Measurements from ENCODE around the gene ACAN.
A peak's percentile ranks its signal among the peaks of the same experiment; 100 is the strongest.

Gene ACAN

GRCh38 chr15:88877415-88877814, 74.2 kb downstream of the ACAN start:
- no peak for DNase-seq (ENCODE audit: low spot score)

DNA sequence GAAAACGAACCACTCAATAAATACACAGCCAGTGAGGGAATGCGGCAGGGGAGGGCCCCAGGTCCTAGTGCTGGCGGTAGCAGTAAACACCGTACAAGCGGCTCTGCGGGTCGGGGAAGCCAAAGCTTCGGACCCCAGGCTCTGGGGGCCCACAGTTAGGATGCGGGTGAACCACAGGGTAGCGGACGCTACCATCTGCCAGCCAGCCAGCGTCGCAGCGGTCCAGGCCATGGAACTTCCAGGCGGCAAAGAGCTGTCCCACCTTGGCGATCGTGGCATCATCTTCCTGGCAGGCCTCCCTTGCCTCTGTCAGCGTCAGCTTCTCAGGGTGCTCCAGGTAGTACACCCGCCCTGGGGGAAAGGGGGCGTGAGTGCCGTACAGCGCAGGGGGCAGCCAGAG, 74.7 kb downstream of the ACAN start:
- DNase-seq (ENCODE audit: low spot score): no peak

DNA sequence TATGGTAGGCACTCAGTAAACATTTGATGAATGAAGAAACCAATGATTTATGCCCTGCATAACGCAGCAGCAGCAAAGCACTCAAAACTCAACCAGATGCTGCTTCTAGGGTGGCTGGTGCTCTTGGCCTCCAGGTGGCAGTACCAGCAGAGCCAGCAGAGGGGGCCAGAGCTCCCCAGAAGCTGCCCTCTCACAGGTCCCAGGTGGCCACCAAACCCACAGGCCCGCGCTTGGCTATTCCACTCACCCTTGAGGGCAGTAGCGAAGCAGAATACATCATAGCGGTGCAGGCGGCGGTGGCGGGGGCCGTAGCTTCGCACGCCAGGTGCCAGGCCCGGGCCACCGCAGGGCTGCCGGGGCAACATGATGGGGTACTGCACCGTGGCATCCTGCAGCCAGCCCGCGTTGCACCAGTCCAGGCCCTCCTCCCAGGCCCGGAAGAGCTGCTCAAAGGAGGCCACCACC, 75.5 kb downstream of the ACAN start:
- peak; percentile 56 for DNase-seq (ENCODE audit: low spot score)

DNA sequence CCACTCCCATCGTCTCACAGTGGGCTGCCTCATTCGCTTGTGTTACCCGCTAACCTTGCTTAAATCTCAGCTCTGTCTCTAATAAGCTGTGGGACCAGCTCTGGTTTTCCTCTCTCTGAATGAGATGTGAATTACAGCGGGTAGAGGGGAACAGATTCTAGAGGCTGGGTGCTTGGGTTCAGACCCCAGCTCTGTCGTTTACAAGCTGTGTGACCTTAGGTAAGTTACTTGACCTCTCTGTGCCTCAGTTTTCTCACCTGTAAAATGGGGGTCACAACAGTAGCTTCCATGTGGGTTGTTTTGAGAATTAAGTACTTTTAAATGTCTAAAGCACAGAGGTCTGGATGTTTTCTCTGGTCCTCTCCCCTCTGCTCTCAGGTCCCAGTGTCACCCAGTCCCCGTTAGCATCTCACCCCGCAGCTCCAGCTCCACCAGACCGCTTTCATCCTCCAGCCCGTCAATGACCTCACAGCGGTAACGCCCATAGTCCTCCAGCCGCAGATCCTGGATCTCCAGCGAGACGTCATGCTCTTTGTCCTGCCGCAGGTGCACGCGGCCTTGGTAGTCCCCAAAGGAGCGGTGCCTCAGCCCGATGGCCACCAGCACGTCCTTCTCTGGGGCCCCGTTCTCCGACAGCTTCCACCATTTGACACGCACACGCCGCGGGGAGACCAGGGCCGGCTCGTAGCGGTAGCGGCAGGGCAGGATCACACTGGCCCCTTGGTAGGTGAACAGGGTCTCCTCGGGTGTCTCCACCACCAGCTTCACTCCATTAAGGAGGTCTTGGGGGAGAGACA, 77.9 kb downstream of the ACAN start:
- DNase-seq (ENCODE audit: low spot score): no peak

DNA sequence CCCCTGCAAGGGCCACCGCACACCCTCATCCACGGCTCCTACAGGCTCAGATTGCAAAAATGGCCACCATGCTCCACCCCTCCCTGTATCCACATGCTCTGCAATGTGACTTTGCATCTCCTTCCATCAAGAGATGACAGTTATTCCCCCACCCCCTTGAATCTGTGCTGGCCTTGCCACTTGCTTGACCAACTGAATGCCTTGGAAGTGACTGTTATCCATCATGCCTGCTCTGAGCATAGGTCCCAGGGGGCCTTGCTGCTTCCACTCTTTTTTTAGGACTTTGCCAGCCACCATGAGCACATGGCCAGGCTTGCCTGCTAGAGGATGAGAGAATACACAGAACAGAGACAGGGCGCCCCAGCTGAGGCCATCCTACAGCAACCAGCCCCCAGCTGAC, 78.5 kb downstream of the ACAN start:
- DNase-seq (ENCODE audit: low spot score): no peak

DNA sequence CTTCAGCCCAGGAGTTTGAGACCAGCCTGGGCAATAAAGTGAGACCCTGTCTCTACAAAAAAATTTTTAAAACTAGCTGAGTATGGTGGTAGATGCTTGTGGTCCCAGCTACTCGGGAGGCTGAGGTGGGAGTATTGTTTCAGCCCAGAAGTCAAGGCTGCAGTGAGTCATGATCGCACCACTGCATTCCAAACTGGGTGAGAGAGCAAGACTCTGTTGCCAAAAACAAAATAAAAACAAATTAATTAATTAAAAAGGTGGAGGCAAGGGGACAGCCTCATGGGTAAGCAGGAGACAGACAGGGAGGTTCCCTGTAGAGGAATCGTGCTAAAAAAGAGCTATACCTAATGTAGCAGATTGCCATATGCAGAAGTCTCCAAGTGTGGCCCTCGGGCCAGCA, 79.5 kb downstream of the ACAN start:
- DNase-seq (ENCODE audit: low spot score): no peak

GRCh38 chr15:88887068-88887580, 83.9 kb downstream of the ACAN start:
- DNase-seq (ENCODE audit: low spot score): no peak

DNA sequence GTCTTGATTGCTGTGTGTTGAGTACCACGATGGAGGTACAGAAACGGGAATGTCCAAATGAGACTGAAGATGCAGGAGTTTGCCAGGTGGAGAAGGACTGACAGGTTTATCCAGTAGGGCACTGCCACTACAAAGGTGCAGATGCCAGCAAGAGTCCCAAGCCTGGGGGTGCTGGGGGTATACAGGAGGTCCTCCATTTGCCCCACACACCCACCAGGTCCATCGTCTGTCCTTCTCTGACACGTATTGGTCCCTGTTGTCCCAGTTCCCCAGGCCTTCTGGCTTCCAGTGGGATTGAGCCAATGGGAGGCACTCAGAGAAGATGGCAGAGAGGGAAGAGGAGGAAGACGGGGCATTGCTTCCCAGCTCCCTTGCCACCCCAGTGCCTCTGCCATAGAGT, 85.5 kb downstream of the ACAN start:
- DNase-seq (ENCODE audit: low spot score): no peak

- no peak for DNase-seq (ENCODE audit: low spot score)
Observed at GRCh38 chr15:88890495-88890894, 87.3 kb downstream of the ACAN start.

DNA sequence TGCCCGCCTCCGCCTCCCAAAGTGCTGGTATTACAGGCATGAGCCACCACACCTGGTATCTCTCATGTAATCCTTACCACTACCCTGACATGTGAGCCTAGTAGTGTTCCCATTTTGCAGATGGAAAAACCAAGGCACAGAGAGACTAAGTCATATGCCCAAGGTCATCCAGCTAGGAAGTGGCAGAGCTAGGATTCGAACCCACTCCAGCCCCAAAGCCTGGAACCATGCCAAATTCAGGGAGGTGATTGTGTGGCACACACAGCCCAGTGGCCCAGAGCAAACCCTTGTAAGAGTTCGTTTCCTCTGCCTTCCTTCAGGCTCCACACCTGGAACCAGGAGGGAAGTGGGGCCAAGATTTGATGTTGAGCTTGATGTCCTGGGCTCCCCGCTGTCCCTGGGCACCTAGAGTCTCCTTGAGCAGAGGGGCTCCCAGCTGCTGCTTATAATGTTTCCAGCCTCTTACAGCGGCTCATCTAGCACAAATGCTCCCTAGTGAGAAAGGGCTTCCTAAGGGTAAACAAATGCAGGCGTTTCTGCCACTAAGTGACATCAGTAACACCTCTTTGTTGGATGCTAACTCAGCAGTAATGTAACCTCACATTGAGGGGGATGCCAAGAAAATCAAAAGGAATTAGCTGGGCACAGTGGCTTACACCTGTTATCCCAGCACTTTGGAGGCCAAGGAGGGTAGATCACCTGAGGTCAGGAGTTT, 88.5 kb downstream of the ACAN start:
- no peak for DNase-seq (ENCODE audit: low spot score)

DNA sequence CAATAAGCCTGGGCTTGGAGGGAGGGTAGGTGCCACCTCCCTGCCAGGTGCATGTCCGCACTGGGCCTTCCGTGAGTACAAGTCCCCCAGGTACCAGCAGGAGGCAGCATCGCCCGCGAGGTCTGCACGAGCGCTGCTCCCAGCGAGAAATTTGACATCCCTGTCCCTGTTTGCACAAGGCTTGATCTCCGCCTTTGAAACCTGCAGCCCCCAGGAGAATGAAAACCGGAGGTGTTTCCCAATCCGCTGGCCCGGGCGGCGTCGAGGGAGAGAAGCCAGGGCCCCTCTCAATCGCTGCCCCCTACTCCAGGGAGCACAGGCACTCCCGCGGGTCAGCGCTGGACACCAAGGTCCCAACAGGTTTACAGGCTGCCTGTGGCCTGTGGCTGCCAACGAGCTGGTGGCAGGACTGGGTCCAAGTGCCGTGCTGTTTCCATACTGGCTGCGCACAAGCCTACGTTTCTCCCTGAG, 91.1 kb downstream of the ACAN start:
- no peak for DNase-seq (ENCODE audit: low spot score)

- DNase-seq (ENCODE audit: low spot score): no peak
Observed at GRCh38 chr15:88894819-88895767, 91.9 kb downstream of the ACAN start, which contains the start of gene HAPLN3. Gene HAPLN3, minus strand, starts transcription at chr15:88895544. Its CDS starts 8,246 bp downstream, at chr15:88887298.

- DNase-seq (ENCODE audit: low spot score): no peak
Observed at GRCh38 chr15:88896333-88897033, 93.2 kb downstream of the ACAN start.

DNA sequence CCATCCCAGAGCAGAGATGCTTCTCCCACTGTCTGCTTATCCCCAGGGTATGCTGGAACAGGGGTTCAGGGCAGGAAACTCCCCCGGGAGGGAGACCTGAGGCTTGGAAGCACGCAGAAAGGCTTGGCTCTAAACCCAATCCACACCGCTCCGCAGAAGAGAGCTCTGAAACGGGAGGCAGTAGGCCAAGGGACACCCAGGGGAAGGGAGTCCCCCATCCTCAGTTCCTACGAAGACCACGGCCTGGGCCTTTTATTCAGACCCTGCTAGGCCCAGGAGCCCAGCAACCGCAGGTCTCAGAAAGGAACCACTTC, 93.9 kb downstream of the ACAN start:
- no peak for DNase-seq (ENCODE audit: low spot score)

- DNase-seq (ENCODE audit: low spot score): peak; percentile 77
Observed at GRCh38 chr15:88897456-88898194, 94.4 kb downstream of the ACAN start.

GRCh38 chr15:88898736-88899135, 95.5 kb downstream of the ACAN start:
- no peak for DNase-seq (ENCODE audit: low spot score)

- DNase-seq (ENCODE audit: low spot score): no peak
Observed at GRCh38 chr15:88899251-88899650, 96.0 kb downstream of the ACAN start.

DNA sequence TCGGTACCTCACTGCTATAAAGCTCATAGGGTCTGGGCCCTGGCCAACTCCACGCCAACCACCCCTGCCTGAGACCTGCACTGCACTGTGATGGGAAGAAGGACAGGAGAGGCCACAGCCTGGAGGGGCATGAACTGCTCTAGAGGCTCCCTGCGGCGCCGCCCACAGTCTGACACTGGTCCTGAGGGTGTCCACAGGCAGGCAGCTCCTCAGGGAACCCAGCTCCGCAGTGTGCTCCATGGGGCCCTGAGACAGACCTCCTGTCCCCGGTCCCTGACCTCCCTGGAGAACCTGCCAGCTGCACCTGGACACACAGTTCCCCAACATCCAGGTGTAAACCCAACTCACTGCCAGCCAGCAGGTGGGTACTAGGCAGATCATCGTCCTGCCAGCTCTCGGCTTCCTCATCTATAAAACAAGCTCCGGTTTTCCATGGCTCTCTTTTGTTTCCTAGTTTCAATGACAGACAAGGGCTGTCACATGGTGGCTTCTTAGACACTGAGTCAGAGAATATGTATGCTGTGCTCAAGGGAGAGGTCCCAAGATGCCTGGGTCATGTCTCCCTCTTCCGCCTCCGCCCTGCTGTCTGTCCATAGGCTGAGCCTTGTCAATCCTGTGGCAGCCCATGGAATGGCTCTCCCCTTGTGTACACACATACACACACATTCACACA, 97.2 kb downstream of the ACAN start:
- no peak for DNase-seq (ENCODE audit: low spot score)

- DNase-seq (ENCODE audit: low spot score): no peak
Observed at GRCh38 chr15:88900982-88901418, 97.8 kb downstream of the ACAN start.
